ENCODE data around the gene PGAP6.
"Not testable (repeated sequence)": the region's sequence is repeated elsewhere in the genome, so short reads cannot be mapped to it uniquely, and the experiment has no call there.

PGAP6 gene

GRCh38 chr16:379183-379960 lies 2.4 kb downstream of the PGAP6 start:
- no peak for TF ChIP-seq CTCF (conservative IDR thresholded peaks at IDR 0.05; ENCODE audit: low read depth)
- no peak for DNase-seq (ENCODE audit: low spot score)
- ChIA-PET POLR2A (ENCODE audit: low non-redundant PET) (no interaction called here), CTCF (interaction anchor here (0.6 kb wide), 1 partner anchor 218 kb away, joined by 5 read pairs; no protein-coding TSS in a partner anchor)
- H3K27ac ChIP-seq = peak overlapping the region; percentile 26

- DNase-seq (ENCODE audit: low spot score) = no peak
- no peak for TF ChIP-seq CTCF (conservative IDR thresholded peaks at IDR 0.05; ENCODE audit: low read depth)
- ChIA-PET POLR2A (ENCODE audit: low non-redundant PET) (no interaction called here), CTCF (interaction anchor here (0.6 kb wide), 1 partner anchor 218 kb away, joined by 5 read pairs; no protein-coding TSS in a partner anchor)
- H3K27ac ChIP-seq = 0 out of 2 replicates have a peak overlapping the region, but pooled peaks have one; percentile 26
These were observed 3.0 kb downstream of the PGAP6 start for GRCh38 chr16:378821-379182.

- DNase-seq (ENCODE audit: low spot score); POLR2A ChIA-PET (ENCODE audit: low non-redundant PET); CTCF ChIA-PET: not testable (repeated sequence)
- 0 out of 2 replicates have a peak overlapping the region, but pooled peaks have one; percentile 26 for H3K27ac ChIP-seq
These were observed 3.5 kb downstream of the PGAP6 start for GRCh38 chr16:378113-378820.

GRCh38 chr16:377419-377951 lies 4.3 kb downstream of the PGAP6 start:
- CTCF ChIA-PET = no interaction called here
- H3K27ac ChIP-seq = no peak overlapping the region
- no peak for TF ChIP-seq CTCF (conservative IDR thresholded peaks at IDR 0.05; ENCODE audit: low read depth)
- DNase-seq (ENCODE audit: low spot score) = no peak
- POLR2A ChIA-PET (ENCODE audit: low non-redundant PET) = no interaction called here

GRCh38 chr16:376817-377418 lies 4.9 kb downstream of the PGAP6 start:
- ChIA-PET POLR2A (ENCODE audit: low non-redundant PET) (no interaction called here), CTCF (no interaction called here)
- no peak for TF ChIP-seq CTCF (conservative IDR thresholded peaks at IDR 0.05; ENCODE audit: low read depth)

GRCh38 chr16:375927-376816 lies 5.6 kb downstream of the PGAP6 start:
- peak overlapping the region; percentile 4; the same call in 1 of the 2 replicates for H3K27ac ChIP-seq
- ChIA-PET CTCF (no interaction called here), POLR2A (ENCODE audit: low non-redundant PET) (no interaction called here)

More at GRCh38 chr16:376817-377418, 4.9 kb downstream of the PGAP6 start:
- no peak for DNase-seq (ENCODE audit: low spot score)
- H3K27ac ChIP-seq = peak overlapping the region; percentile 4; the same call in 1 of the 2 replicates

More at GRCh38 chr16:375927-376816, 5.6 kb downstream of the PGAP6 start:
- no peak for DNase-seq (ENCODE audit: low spot score)
- no peak for TF ChIP-seq CTCF (conservative IDR thresholded peaks at IDR 0.05; ENCODE audit: low read depth)

Data from RWPE1 (cell line).